ENCODE measurements around the gene WDR81. TPM values are rescaled to one million over a fixed set of nuclear protein-coding genes. Genes with fewer than 3 reads are reported as not detected.

Gene WDR81
- total and polyA plus RNA-seq, 10 of the 15 experiments (the other 5 are each of a cell fraction or from before 2014, with no cell fraction given), result 0.13 to 22.4 (median 7.3) TPM; not detected in 1

- TF ChIP-seq ELK1 (IDR thresholded peaks at IDR 0.05; ENCODE audit: low read depth, low read length), result no peak
- no peak for TF ChIP-seq USF2 (IDR thresholded peaks at IDR 0.05; ENCODE audit: borderline replicate concordance, low read depth, low read length)
Observed at GRCh38 chr17:1765576-1765975, 41.1 kb downstream of the WDR81 start (continued).

- Histone ChIP-seq H4K20me1 (ENCODE audit: control insufficient read depth, insufficient read depth) (no peaks in the 10 kb centered on the region), H3K4me1 (ENCODE audit: control insufficient read depth, insufficient read depth, low read length) (peaks cover 24% of the 10 kb centered on the region), H3K36me3 (ENCODE audit: control insufficient read depth in 2 of 2, insufficient read depth in 2 of 2, low read length in 1 of 2) (no peaks in the 10 kb centered on the region), H3K9ac (ENCODE audit: control insufficient read depth, insufficient read depth, low read length) (no peak overlapping the region), H3K4me2 (ENCODE audit: control insufficient read depth, insufficient read depth) (no peak overlapping the region), H3K4me3 (no peak overlapping the region), H3K27me3 (replicated peaks in 1 of 2; ENCODE audit: control insufficient read depth in 2 of 2, insufficient read depth in 2 of 2, low read length in 1 of 2) (no peaks in the 10 kb centered on the region; a peak in 1 of 4 replicates), H2AFZ (ENCODE audit: control insufficient read depth, low read depth, low read length) (no peak overlapping the region), H3K9me3 (replicated peaks; ENCODE audit: control insufficient read depth, insufficient read depth, low read length) (no peaks in the 10 kb centered on the region), H3K79me2 (ENCODE audit: control insufficient read depth, insufficient read depth, low read length) (no peaks in the 10 kb centered on the region), H3K27ac (ENCODE audit: control insufficient read depth, insufficient read depth) (no peak overlapping the region)
- intact Hi-C loops (cut with micrococcal nuclease; ENCODE audit: unreplicated experiment), result no loop called here
- 43% methylated on average over 17 of the region's 21 CpGs for WGBS (ENCODE audit: insufficient coverage, insufficient replicate concordance, low lambda C conversion rate, missing lambda C conversion rate)
- no TSS peak for BruUV-seq (replicated peaks)
- DNase-seq (ENCODE audit: low read depth, low spot score) (no peak), FAIRE-seq (no peak), ATAC-seq (no peak)
- RAD21 ChIA-PET (ENCODE audit: unreplicated experiment), result interaction anchor here (0.7 to 1.2 kb wide), 4 partner anchors 30 to 115 kb away, joined by 3 to 4 read pairs (median 4); no protein-coding TSS in a partner anchor
- TF ChIP-seq BACH1 (IDR thresholded peaks at IDR 0.05; ENCODE audit: borderline replicate concordance) (no peak), SMAD5 (IDR thresholded peaks at IDR 0.05; ENCODE audit: low read depth) (no peak), EED (IDR thresholded peaks at IDR 0.05; ENCODE audit: low read depth) (no peak), RBBP5 (conservative IDR thresholded peaks at IDR 0.05) (no peak)
- CTCF ChIA-PET, result interaction anchor here (1.4 kb wide), 1 partner anchor 13 kb away, joined by 4 read pairs; no protein-coding TSS in a partner anchor
- in situ Hi-C loops (cut with MboI), result no loop called here
- POLR2A ChIA-PET, result no interaction called here
- SMC1A ChIA-PET (ENCODE audit: uncharacterized antibody, unreplicated experiment), result interaction anchor here (0.6 to 0.9 kb wide), 2 partner anchors 13 to 1530 kb away, joined by 3 to 4 read pairs; no protein-coding TSS in a partner anchor
Observed at GRCh38 chr17:1766382-1767135, 42.1 kb downstream of the WDR81 start.

Data from GM12878 (cell line).